Stimulated activated effector memory CD8-positive, alpha-beta T cell treated with anti-CD3 and anti-CD28 coated beads, Interleukin-12 subunit alpha, Interleukin-12 subunit beta, amount 100 ng/mL, for 72 hours (primary cell): ENCODE measurements around the gene CSTPP1.

Experiments used
- ATAC-seq: fragments of 150-1000 bp; cut with Tn5 transposase; 2 replicates; pipeline ENCODE4 v1.10.0; 2021
- DNase-seq, 2 donors: peaks; one replicate each; pipeline ENCODE4 v3.0.0; 2021 to 2022; ENCODE audit warnings: low spot score in 2 of 2
- H3K27ac Mint-ChIP-seq: one replicate; pipeline ENCODE4 v1.8.0; 2022; ENCODE audit warnings: mild to moderate bottlenecking, mixed read lengths
- H3K36me3 Mint-ChIP-seq: one replicate; pipeline ENCODE4 v1.8.0; 2022; ENCODE audit warnings: mild to moderate bottlenecking, mixed read lengths
- H3K4me1 Mint-ChIP-seq: one replicate; pipeline ENCODE4 v1.8.0; 2022; ENCODE audit warnings: mixed read lengths
- H3K4me3 Mint-ChIP-seq: one replicate; pipeline ENCODE4 v1.8.0; 2022; ENCODE audit warnings: mild to moderate bottlenecking, mixed read lengths
- H3K9me3 Mint-ChIP-seq: one replicate; pipeline ENCODE4 v1.8.0; 2022; ENCODE audit warnings: mixed read lengths

Gene CSTPP1

GRCh38 chr11:47121731-47122130, 185.2 kb downstream of the CSTPP1 start:
- H3K27ac Mint-ChIP-seq, result no peak overlapping the region
- H3K4me3 Mint-ChIP-seq, result no peak overlapping the region
- H3K36me3 Mint-ChIP-seq, result no peaks in the 10 kb centered on the region
- H3K4me1 Mint-ChIP-seq, result no peaks in the 10 kb centered on the region
- ATAC-seq, result no peak
- DNase-seq, result no peak
- no peaks in the 10 kb centered on the region for H3K9me3 Mint-ChIP-seq

- ATAC-seq, result no peak
These were observed 186.5 kb downstream of the CSTPP1 start for GRCh38 chr11:47123094-47123493.

GRCh38 chr11:47124675-47125074, 188.1 kb downstream of the CSTPP1 start:
- DNase-seq, result no peak

More at GRCh38 chr11:47123094-47123493, 186.5 kb downstream of the CSTPP1 start:
- no peak overlapping the region for H3K27ac Mint-ChIP-seq
- no peaks in the 10 kb centered on the region for H3K4me1 Mint-ChIP-seq
- no peaks in the 10 kb centered on the region for H3K36me3 Mint-ChIP-seq
- no peak overlapping the region for H3K4me3 Mint-ChIP-seq
- DNase-seq, result no peak
- no peaks in the 10 kb centered on the region for H3K9me3 Mint-ChIP-seq

GRCh38 chr11:47125083-47125482, 188.5 kb downstream of the CSTPP1 start:
- Mint-ChIP-seq H3K27ac (peak overlapping the region; percentile 70), H3K4me1 (no peaks in the 10 kb centered on the region), H3K36me3 (no peaks in the 10 kb centered on the region), H3K9me3 (no peaks in the 10 kb centered on the region), H3K4me3 (no peak overlapping the region)
- DNase-seq (no peak), ATAC-seq (no peak)

More at GRCh38 chr11:47124675-47125074, 188.1 kb downstream of the CSTPP1 start:
- Mint-ChIP-seq H3K4me3 (no peak overlapping the region), H3K36me3 (no peaks in the 10 kb centered on the region), H3K27ac (peak overlapping the region; percentile 70), H3K9me3 (no peaks in the 10 kb centered on the region), H3K4me1 (no peaks in the 10 kb centered on the region)
- no peak for ATAC-seq

- H3K9me3 Mint-ChIP-seq, result no peaks in the 10 kb centered on the region
- ATAC-seq, result no peak
These were observed 190.7 kb downstream of the CSTPP1 start for GRCh38 chr11:47127213-47127612.

GRCh38 chr11:47130543-47130942, 194.0 kb downstream of the CSTPP1 start:
- DNase-seq (no peak), ATAC-seq (no peak)
- H3K27ac Mint-ChIP-seq, result no peak overlapping the region
- no peaks in the 10 kb centered on the region for H3K9me3 Mint-ChIP-seq
- H3K4me1 Mint-ChIP-seq, result no peaks in the 10 kb centered on the region
- H3K36me3 Mint-ChIP-seq, result no peaks in the 10 kb centered on the region
- no peak overlapping the region for H3K4me3 Mint-ChIP-seq

More at GRCh38 chr11:47127213-47127612, 190.7 kb downstream of the CSTPP1 start:
- Mint-ChIP-seq H3K4me1 (no peaks in the 10 kb centered on the region), H3K27ac (no peak overlapping the region), H3K4me3 (no peak overlapping the region), H3K36me3 (no peaks in the 10 kb centered on the region)
- DNase-seq, result no peak

GRCh38 chr11:47131136-47131535, 194.6 kb downstream of the CSTPP1 start:
- H3K4me3 Mint-ChIP-seq, result no peak overlapping the region
- H3K9me3 Mint-ChIP-seq, result no peaks in the 10 kb centered on the region
- H3K36me3 Mint-ChIP-seq, result no peaks in the 10 kb centered on the region
- H3K4me1 Mint-ChIP-seq, result no peaks in the 10 kb centered on the region
- no peak for DNase-seq
- peak overlapping the region; percentile 9 for H3K27ac Mint-ChIP-seq
- no peak for ATAC-seq

- H3K4me3 Mint-ChIP-seq, result no peak overlapping the region
- DNase-seq (no peak), ATAC-seq (no peak)
- no peaks in the 10 kb centered on the region for H3K4me1 Mint-ChIP-seq
- no peak overlapping the region for H3K27ac Mint-ChIP-seq
- H3K9me3 Mint-ChIP-seq, result no peaks in the 10 kb centered on the region
- peaks cover 4% of the 10 kb centered on the region for H3K36me3 Mint-ChIP-seq
These were observed 195.9 kb downstream of the CSTPP1 start for GRCh38 chr11:47132490-47132889.

- no peak for ATAC-seq
- H3K9me3 Mint-ChIP-seq, result no peaks in the 10 kb centered on the region
- DNase-seq, result no peak
- H3K36me3 Mint-ChIP-seq, result peaks cover 9% of the 10 kb centered on the region
- no peaks in the 10 kb centered on the region for H3K4me1 Mint-ChIP-seq
- H3K4me3 Mint-ChIP-seq, result no peak overlapping the region
- H3K27ac Mint-ChIP-seq, result no peak overlapping the region
These were observed 196.4 kb downstream of the CSTPP1 start for GRCh38 chr11:47132981-47133380.

GRCh38 chr11:47136327-47136726, 199.8 kb downstream of the CSTPP1 start:
- Mint-ChIP-seq H3K36me3 (peaks cover 10% of the 10 kb centered on the region), H3K4me1 (no peaks in the 10 kb centered on the region), H3K9me3 (no peaks in the 10 kb centered on the region), H3K4me3 (no peak overlapping the region), H3K27ac (no peak overlapping the region)
- DNase-seq (no peak), ATAC-seq (no peak)

- Mint-ChIP-seq H3K9me3 (no peaks in the 10 kb centered on the region), H3K4me1 (no peaks in the 10 kb centered on the region), H3K27ac (no peak overlapping the region), H3K36me3 (peaks cover 10% of the 10 kb centered on the region), H3K4me3 (no peak overlapping the region)
- DNase-seq (no peak), ATAC-seq (no peak)
These were observed 200.4 kb downstream of the CSTPP1 start for GRCh38 chr11:47136921-47137320.

- Mint-ChIP-seq H3K36me3 (peaks cover 10% of the 10 kb centered on the region), H3K4me3 (no peak overlapping the region), H3K27ac (no peak overlapping the region), H3K9me3 (no peaks in the 10 kb centered on the region), H3K4me1 (no peaks in the 10 kb centered on the region)
- no peak for ATAC-seq
- DNase-seq, result no peak
These were observed 200.9 kb downstream of the CSTPP1 start for GRCh38 chr11:47137476-47137875.

- no peak overlapping the region for H3K27ac Mint-ChIP-seq
- DNase-seq, result no peak
- peaks cover 10% of the 10 kb centered on the region for H3K36me3 Mint-ChIP-seq
- no peak for ATAC-seq
- H3K4me1 Mint-ChIP-seq, result no peaks in the 10 kb centered on the region
- no peaks in the 10 kb centered on the region for H3K9me3 Mint-ChIP-seq
- H3K4me3 Mint-ChIP-seq, result no peak overlapping the region
These were observed 203.3 kb downstream of the CSTPP1 start for GRCh38 chr11:47139878-47140277.

GRCh38 chr11:47143322-47143721, 206.8 kb downstream of the CSTPP1 start:
- no peaks in the 10 kb centered on the region for H3K9me3 Mint-ChIP-seq

GRCh38 chr11:47144541-47144940, 208.0 kb downstream of the CSTPP1 start:
- DNase-seq (no peak), ATAC-seq (no peak)
- Mint-ChIP-seq H3K4me1 (no peaks in the 10 kb centered on the region), H3K4me3 (no peak overlapping the region), H3K27ac (no peak overlapping the region), H3K9me3 (no peaks in the 10 kb centered on the region), H3K36me3 (peaks cover 6% of the 10 kb centered on the region)

More at GRCh38 chr11:47143322-47143721, 206.8 kb downstream of the CSTPP1 start:
- no peak overlapping the region for H3K27ac Mint-ChIP-seq
- DNase-seq (no peak), ATAC-seq (no peak)
- H3K36me3 Mint-ChIP-seq, result peaks cover 2% of the 10 kb centered on the region
- H3K4me3 Mint-ChIP-seq, result no peak overlapping the region
- H3K4me1 Mint-ChIP-seq, result no peaks in the 10 kb centered on the region

- no peak overlapping the region for H3K27ac Mint-ChIP-seq
- DNase-seq (no peak), ATAC-seq (no peak)
- no peaks in the 10 kb centered on the region for H3K4me1 Mint-ChIP-seq
- H3K9me3 Mint-ChIP-seq, result no peaks in the 10 kb centered on the region
- H3K36me3 Mint-ChIP-seq, result peaks cover 6% of the 10 kb centered on the region
- H3K4me3 Mint-ChIP-seq, result no peak overlapping the region
These were observed 210.7 kb downstream of the CSTPP1 start for GRCh38 chr11:47147250-47147649.

- DNase-seq, result no peak
- no peak overlapping the region for H3K27ac Mint-ChIP-seq
- ATAC-seq, result no peak
- no peaks in the 10 kb centered on the region for H3K9me3 Mint-ChIP-seq
- H3K4me3 Mint-ChIP-seq, result no peak overlapping the region
- peaks cover 6% of the 10 kb centered on the region for H3K36me3 Mint-ChIP-seq
- H3K4me1 Mint-ChIP-seq, result no peaks in the 10 kb centered on the region
These were observed 211.1 kb downstream of the CSTPP1 start for GRCh38 chr11:47147681-47148080.
